HG02885 (cell line): ENCODE data around the gene ARID3A.

Source experiments
- ATAC-seq: cut with Tn5 transposase; IDR thresholded peaks from one replicate; pipeline ENCODE4 v1.9.1; 2021; ENCODE audit warnings: mild to moderate bottlenecking; ENCODE audit not compliant: unreplicated experiment, poor library complexity

Gene ARID3A

DNA sequence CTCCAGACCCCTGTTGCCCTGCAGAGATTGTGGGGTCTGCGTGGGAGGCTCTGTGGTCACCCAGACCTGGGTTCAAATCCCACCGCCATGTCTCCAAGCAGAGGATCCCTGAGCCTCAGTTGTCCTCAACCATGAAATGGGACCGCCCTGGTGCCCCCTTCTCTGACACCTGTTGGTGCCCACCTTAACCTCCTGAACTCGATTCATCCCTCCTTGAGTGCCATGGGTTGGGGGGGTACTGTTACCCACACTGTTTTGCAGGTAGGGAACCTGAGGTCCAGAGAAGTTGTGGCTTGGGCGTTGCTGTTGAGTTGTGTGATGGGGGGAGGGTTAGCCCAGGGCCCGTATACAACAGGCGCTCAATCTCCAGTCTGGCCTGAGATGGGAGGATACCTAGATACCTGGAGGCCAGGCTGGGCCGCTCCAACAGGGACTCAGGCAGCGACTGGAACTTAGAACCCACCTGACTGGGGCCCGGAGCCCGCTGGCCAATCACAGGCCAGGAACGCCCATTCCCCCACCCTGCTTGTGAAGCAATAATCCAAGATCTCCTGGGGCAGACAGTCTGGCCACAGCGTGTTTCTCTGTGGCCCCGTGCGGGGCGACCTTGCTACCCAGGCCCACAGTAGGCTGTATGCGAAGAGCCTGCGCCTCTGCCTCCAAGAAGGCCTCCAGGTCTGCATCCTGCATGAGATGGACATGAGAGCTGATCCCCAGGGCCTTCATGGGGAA, 2.8 kb downstream of the ARID3A start:
- no peak for ATAC-seq

DNA sequence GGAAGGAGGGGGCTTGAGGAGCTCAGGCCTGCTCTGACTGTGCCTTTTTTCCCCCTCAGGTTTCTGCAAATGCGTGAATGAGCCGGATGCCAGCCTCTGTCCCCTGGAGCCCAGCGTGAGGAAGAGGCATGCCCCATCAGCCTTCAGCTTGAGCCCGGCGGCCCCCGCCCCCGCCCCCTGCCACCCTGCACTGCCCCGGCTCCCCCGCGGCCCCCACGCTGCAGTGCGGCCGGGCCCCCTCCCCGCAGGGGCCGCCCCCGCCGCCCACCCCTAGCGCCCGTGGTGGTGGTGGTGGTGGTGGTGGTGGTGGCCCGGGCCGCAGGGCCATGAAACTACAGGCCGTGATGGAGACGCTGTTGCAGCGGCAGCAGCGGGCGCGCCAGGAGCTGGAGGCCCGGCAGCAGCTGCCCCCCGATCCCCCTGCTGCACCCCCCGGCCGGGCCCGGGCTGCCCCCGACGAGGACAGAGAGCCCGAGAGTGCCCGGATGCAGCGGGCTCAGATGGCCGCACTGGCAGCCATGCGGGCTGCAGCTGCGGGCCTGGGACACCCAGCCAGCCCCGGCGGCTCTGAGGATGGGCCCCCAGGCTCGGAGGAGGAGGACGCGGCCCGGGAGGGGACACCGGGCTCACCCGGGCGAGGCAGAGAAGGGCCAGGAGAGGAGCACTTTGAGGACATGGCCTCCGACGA, 3.5 kb downstream of the ARID3A start:
- ATAC-seq: no peak

DNA sequence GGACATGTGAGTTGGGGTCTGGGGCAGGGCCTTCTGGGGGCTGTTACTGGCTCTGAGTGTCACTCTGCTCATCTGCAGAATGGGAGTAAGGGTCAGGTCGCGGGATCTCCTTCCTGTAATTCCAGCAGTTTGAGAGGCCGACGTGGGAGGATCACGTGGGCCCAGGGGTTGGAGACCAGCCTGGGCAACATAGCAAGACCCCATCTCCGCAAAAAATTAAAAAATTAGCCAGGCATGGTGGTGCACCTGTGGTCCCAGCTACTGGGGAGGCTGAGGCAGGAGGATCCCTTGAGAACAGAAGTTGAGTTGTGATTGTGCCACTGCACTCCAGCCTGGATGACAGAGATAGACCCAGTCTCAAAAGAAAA, 4.0 kb downstream of the ARID3A start:
- no peak for ATAC-seq

DNA sequence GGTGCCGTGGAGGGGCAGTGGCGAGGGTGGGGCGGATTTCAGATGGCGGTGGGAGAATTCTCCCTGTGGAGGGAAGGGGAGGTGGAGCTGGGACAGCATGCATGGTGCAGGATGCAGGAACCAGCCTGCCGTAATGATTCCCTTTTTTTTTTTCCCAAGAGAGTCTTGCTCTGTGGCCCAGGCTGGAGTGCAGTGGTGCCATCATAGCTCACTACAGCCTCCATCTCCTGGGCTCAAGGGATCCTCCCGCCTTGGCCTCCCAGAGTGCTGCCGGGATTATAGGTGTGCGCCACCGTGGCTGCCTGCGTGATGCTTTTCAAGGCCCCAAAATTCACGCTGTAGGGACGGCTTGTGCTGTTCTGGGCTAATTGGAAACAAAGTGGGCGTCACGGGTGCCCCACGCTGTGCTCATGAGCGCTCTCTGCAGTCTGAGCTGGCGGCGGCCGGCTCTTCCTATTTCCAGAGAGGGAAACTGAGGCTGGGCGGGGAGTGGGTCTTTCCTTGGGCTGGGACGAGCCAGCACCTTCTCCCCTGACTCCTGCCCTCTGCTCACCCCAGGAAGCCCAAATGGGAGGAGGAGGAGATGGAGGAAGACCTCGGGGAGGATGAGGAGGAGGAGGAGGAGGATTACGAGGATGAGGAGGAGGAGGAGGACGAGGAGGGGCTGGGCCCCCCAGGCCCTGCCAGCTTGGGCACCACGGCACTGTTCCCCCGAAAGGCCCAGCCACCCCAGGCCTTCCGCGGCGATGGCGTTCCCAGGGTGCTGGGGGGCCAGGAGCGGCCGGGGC, 6.2 kb downstream of the ARID3A start:
- ATAC-seq: no peak

- ATAC-seq: no peak
These were observed 7.1 kb downstream of the ARID3A start for GRCh38 chr19:932648-933552.

- no peak for ATAC-seq
These were observed 7.7 kb downstream of the ARID3A start for GRCh38 chr19:933553-933882.

- ATAC-seq: no peak
These were observed 8.5 kb downstream of the ARID3A start for GRCh38 chr19:934197-934840.

- no peak for ATAC-seq
These were observed 9.1 kb downstream of the ARID3A start for GRCh38 chr19:934865-935479.

DNA sequence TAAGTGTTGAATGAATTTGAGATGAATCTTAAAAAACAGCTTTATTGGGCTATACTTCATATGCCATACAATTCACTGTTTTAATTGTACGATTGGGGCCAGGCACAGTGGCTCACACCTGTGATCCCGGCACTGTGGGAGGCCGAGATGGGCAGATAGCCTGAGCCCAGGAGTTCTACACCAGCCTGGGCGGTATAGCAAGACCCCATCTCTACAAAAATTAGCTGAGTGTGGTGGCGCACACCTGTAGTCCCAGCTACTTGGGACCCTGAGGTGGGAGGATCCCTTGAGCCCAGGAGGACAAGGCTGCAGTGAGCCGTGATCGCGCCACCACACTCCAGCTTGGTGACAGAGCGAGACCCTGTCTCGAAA, 10.3 kb downstream of the ARID3A start:
- no peak for ATAC-seq

DNA sequence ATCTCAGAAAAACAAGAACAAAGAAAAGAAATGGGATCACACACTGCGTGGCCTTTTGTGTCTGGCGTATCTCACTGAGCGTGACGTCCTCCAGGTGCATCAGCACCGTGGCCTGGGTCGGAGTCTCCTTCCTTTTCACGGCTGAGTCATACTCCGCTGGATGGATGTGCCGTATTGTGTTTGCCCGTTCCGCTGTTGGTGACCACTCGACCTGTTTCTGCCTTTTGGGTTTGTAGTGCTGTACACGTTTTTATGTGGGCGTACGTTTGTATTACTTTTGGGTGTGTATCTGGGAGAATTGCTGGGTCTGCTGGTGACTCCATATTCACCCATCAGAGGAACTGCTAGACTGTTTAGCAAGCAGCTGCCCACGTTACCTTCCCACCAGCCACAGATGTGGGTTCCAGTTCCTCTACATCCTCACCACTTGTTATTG, 11.4 kb downstream of the ARID3A start:
- ATAC-seq: no peak

DNA sequence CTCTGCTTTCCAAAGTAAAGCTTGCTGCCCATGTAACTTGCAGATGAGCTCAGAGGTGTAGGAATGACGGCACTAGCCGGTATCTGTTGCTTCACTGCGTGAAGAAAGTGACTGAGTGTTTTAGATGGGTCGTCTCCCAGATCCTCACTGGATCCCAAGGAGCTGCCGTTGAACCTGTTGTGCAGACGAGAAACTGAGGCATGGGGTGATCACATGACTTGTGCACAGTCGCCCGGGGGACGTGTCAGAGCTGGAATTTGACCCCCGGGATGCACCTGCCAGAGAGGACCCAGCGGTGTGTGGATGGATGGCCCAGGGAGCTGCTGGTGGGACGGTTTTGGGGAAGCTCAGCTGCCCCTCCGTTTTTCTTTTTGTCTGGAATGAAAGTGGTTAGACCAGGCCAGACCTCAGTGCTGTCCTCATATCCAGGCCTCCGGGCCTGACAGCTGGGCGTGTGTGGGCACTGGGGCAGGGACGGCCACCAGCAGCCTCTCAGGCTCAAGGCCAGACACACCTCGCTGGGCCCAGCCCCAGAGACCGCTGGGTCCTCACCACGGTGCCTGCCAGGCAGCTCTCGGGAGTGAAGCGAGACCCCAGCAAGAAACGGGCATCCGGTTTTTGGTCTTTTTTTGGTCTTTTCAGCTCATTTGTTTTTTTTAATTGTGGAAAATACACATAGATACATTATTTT, 12.5 kb downstream of the ARID3A start:
- ATAC-seq: no peak

DNA sequence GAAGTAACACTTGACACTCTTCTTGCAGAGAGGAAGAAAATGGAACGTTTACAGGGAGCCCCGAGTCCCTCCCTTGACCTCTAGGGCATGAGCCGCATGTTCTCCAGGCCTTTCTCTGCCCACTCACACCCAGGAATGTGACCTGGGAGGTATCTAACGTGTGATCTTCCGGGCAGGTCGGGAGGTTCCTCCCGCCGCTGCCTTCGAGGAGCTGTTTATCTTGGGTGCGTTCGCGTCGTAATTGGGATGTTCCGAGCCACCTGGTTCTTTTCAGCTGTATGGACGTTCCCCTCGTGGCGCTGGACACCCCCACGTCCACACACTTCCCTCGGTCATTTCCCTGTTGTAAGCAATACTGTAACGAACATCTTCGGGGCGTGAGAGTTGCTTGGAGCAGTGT, 13.6 kb downstream of the ARID3A start:
- no peak for ATAC-seq

DNA sequence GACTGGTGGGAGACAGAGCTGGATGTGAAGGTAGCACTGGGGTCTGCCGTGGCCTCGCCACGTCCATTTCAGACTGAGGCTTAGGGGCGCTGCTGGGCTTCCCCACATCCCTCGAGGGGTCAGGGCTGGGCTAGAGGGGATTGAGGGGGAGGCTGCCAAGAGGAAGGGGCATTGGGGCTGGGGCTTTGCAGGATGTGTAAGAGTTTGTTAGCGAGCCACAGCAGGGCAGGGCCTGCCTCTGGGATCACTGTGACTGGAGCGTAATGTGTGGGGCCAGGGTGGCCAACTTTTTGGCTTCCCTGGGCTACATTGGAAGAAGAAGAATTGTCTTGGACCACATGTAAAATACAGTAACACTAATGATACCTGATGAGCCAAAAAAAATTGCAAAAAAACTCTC, 14.1 kb downstream of the ARID3A start:
- no peak for ATAC-seq

GRCh38 chr19:940591-941291, 14.9 kb downstream of the ARID3A start:
- ATAC-seq: no peak

DNA sequence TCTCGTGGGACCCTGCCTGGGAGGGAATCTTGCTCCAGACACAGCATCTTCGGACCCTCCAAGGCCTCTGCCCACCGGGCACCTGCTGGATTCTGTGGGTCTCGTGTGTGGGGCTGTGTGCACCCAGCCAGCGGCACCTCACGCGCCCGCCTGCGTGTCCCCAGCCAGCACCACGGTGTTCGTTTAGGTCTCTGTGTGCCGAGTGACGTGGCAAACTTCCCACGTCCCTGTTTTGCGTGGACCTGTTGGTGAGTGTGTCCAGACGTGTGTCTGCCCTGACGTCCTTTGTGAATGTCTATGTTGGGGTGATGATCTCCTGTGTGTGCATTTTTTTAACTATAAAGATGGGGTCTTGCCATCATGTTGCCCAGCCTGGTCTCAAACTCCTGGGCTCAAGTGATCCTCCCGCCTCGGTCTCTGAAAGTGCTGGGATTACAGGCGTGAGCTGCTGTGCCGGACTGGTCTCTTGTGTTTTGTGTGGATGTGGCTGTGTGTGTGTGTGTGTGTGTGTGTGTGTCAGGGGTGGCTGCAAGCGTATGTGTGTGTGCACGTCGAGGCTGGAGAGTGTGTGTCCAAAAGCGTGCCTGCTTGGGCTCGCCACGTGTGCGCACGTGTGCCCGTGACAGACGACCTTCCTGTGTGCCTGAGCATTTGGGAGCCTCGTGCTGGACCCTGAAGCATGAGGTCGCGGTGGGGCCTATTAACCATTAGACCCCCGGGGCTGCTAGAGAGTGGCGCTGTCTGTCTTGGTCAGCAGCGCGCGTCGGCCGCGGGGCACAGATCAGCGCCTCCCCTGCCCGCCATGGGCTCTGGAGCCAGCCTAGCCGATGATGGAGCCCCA, 15.7 kb downstream of the ARID3A start:
- ATAC-seq: no peak

- ATAC-seq: no peak
These were observed 16.4 kb downstream of the ARID3A start for GRCh38 chr19:942133-942645.

DNA sequence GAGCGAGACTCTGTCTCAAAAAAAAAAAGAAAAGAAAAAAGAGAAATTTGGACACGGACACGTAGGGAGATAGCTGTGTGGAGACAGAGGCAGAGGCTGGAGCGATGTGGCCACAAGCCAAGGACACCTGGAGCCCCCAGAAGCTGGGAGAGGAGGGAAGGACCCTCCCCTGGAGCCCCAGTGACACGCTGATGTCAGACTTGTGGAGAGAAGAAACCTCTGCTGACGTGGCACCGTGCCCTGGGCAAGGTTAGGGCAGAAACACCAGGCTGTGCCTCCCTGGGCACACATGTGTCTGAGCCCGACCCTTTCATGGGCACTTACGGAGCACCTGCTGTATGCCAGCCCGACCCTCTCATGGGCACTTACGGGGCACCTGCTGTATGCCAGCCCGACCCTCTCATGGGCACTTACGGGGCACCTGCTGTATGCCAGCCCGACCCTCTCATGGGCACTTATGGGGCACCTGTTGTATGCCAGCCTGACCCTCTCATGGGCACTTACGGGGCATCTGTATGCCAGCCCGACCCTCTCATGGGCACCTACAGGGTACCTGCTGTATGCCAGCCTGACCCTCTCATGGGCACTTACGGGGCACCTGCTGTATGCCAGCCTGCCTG, 17.8 kb downstream of the ARID3A start:
- ATAC-seq: no peak
